AG04450 (cell line): Measurements from ENCODE around the gene KHDC4. TPM values are rescaled to one million over a fixed set of nuclear protein-coding genes. Genes with fewer than 3 reads are reported as not detected.
"Not testable (repeated sequence)": the region's sequence is repeated elsewhere in the genome, so short reads cannot be mapped to it uniquely, and the experiment has no call there.

Source experiments
- CTCF ChIA-PET: fragments of 300-600, 350-600 bp; formaldehyde crosslinking; extraction: SDS; loops from one replicate; lab custom pipeline; 2022; ENCODE audit warnings: antibody characterized with exemption, inconsistent platforms; lab: Charles Lee
- POLR2A ChIA-PET: fragments of 350-600 bp; formaldehyde crosslinking; extraction: SDS; loops from one replicate; lab custom pipeline; 2021; ENCODE audit warnings: antibody characterized with exemption, inconsistent platforms; lab: Yijun Ruan, JAX
- DNase-seq: peaks from one replicate; pipeline ENCODE4 v3.0.0-alpha.2; 2011; ENCODE audit warnings: low read depth, low spot score
- H3K27ac ChIP-seq: one replicate; pipeline ENCODE4 v1.5.1; 2012; ENCODE audit warnings: low read depth, low read length, control low read depth
- H3K27me3 ChIP-seq: one replicate; pipeline ENCODE4 v1.6.0; 2012; ENCODE audit warnings: low read length; ENCODE audit not compliant: control insufficient read depth, insufficient read depth
- H3K4me3 ChIP-seq: 2 replicates; pipeline ENCODE4 v1.5.1; 2011; ENCODE audit warnings: mild to moderate bottlenecking, low read depth, low read length, control low read depth
- H3K9me3 ChIP-seq: 2 replicates; pipeline ENCODE4 v1.5.1; 2012; ENCODE audit warnings: low read length; ENCODE audit not compliant: control insufficient read depth, insufficient read depth
- CTCF ChIP-seq: IDR thresholded peaks from 2 replicates; pipeline ENCODE4 v1.5.1; 2011; ENCODE audit warnings: low read depth, low read length, control low read depth, inconsistent platforms
- polyA plus RNA-seq: library from polyadenylated mRNA; depleted of rRNA; stranded (reverse); fragments of >200 nt; gene quantifications from 2 replicates; pipeline ENCODE4 v1.2.3, GENCODE V29; 2011

KHDC4 gene
- polyA plus RNA-seq, 1 experiment = 39.0 TPM

GRCh38 chr1:155904261-155904660 is 30.0 kb downstream of the KHDC4 start:
- Histone ChIP-seq H3K27ac (no peak overlapping the region), H3K4me3 (no peak overlapping the region), H3K27me3 (no peaks in the 10 kb centered on the region), H3K9me3 (no peaks in the 10 kb centered on the region)
- no peak for DNase-seq
- POLR2A ChIA-PET = no interaction called here
- CTCF ChIA-PET = interaction anchor here (1.2 kb wide), 1 partner anchor 85 kb away, joined by 5 read pairs; no protein-coding TSS in a partner anchor
- TF ChIP-seq CTCF = no peak

- TF ChIP-seq CTCF = no peak
- no peaks in the 10 kb centered on the region for H3K9me3 ChIP-seq
- no peaks in the 10 kb centered on the region for H3K27me3 ChIP-seq
- ChIA-PET CTCF (interaction anchor here (0.7 kb wide), 1 partner anchor 171 kb away, joined by 3 read pairs; no protein-coding TSS in a partner anchor), POLR2A (no interaction called here)
- no peak for DNase-seq
- no peak overlapping the region for H3K4me3 ChIP-seq
- H3K27ac ChIP-seq = no peak overlapping the region
Measured at GRCh38 chr1:155900161-155900560, 34.1 kb downstream of the KHDC4 start.

- Histone ChIP-seq H3K9me3 (no peaks in the 10 kb centered on the region), H3K27ac (no peak overlapping the region), H3K4me3 (no peak overlapping the region), H3K27me3 (no peaks in the 10 kb centered on the region)
- DNase-seq = no peak
- ChIA-PET CTCF (interaction anchor here (0.7 kb wide), 1 partner anchor 170 kb away, joined by 3 read pairs; no protein-coding TSS in a partner anchor), POLR2A (no interaction called here)
- TF ChIP-seq CTCF = no peak
Measured at GRCh38 chr1:155899683-155900082, 34.5 kb downstream of the KHDC4 start.

GRCh38 chr1:155898888-155899287 is 35.3 kb downstream of the KHDC4 start:
- POLR2A ChIA-PET = no interaction called here
- TF ChIP-seq CTCF = no peak
- CTCF ChIA-PET = interaction anchor here (0.6 to 1.4 kb wide), 3 partner anchors 8 to 105 kb away, joined by 3 to 5 read pairs (median 3); no protein-coding TSS in a partner anchor
- Histone ChIP-seq H3K27ac (no peak overlapping the region), H3K4me3 (no peak overlapping the region), H3K9me3 (no peaks in the 10 kb centered on the region), H3K27me3 (no peaks in the 10 kb centered on the region)
- no peak for DNase-seq

- Histone ChIP-seq H3K9me3 (no peaks in the 10 kb centered on the region), H3K4me3 (no peak overlapping the region), H3K27me3 (no peaks in the 10 kb centered on the region), H3K27ac (no peak overlapping the region)
- ChIA-PET POLR2A (interaction anchor here (0.5 to 0.7 kb wide), 2 partner anchors 104 to 171 kb away, joined by 3 to 5 read pairs; no protein-coding TSS in a partner anchor), CTCF (interaction anchor here (0.6 to 1.4 kb wide), 4 partner anchors 10 to 681 kb away, joined by 3 to 7 read pairs (median 4); no protein-coding TSS in a partner anchor)
- DNase-seq = no peak
- TF ChIP-seq CTCF = no peak
Measured at GRCh38 chr1:155897746-155898145, 36.5 kb downstream of the KHDC4 start.

- CTCF ChIA-PET, H3K4me3 ChIP-seq, H3K27ac ChIP-seq, H3K27me3 ChIP-seq, H3K9me3 ChIP-seq, DNase-seq: not testable (repeated sequence)
- POLR2A ChIA-PET = interaction anchor here (0.7 kb wide), 1 partner anchor 11 kb away, joined by 3 read pairs; no protein-coding TSS in a partner anchor
Measured at GRCh38 chr1:155896476-155896875, 37.7 kb downstream of the KHDC4 start.

- H3K27ac ChIP-seq, DNase-seq, H3K4me3 ChIP-seq, H3K27me3 ChIP-seq, H3K9me3 ChIP-seq: not testable (repeated sequence)
- CTCF ChIA-PET = interaction anchor here (0.6 to 0.7 kb wide), 2 partner anchors 94 to 195 kb away, joined by 3 to 4 read pairs; no protein-coding TSS in a partner anchor
- POLR2A ChIA-PET = interaction anchor here (0.7 kb wide), 1 partner anchor 12 kb away, joined by 3 read pairs; no protein-coding TSS in a partner anchor
Measured at GRCh38 chr1:155895617-155896016, 38.6 kb downstream of the KHDC4 start.
